Measurements from ENCODE around the gene STAP2. TPM values are rescaled to one million over a fixed set of nuclear protein-coding genes. Genes with fewer than 3 reads are reported as not detected.
"Not testable (repeated sequence)": the region's sequence is repeated elsewhere in the genome, so short reads cannot be mapped to it uniquely, and the experiment has no call there.

Gene STAP2
- polyA plus RNA-seq, 1 donor (not counting 4 experiments of a cell fraction or from before 2014, with no cell fraction given), result 60.0 TPM

DNA sequence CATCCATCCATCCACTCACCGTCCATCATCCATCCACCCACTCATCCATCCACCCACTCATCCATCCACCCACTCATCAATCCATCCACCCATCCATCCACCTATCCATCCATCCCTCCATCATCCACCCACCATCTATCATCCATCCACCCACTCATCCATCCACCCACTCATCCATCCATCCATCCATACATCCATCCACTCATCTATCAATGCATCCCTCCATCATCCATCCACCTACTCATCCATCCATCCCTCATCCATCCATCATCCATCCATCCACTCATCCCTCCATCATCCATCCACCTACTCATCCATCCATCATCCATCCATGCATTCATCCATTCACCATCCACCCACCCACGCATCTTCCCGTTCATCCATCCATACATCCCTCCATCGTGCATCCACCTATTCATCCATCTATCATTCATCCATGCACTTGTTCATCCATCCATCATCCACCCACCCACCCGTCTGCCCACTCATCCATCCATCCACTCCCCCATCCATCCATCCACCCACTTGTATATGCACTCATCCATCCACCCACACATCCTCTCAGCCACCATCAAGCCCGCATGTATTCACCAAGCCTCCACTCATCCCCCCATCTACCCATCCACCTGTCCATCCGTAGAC lies 3.6 kb downstream of the STAP2 start:
- no peak overlapping the region for H3K4me3 ChIP-seq (ENCODE audit: control insufficient read depth in 2 of 3, extremely low read depth in 1 of 3, insufficient read depth in 2 of 3, low read depth in 1 of 3, low read length in 3 of 3)
- no peaks in the 10 kb centered on the region for H3K27me3 ChIP-seq (ENCODE audit: control insufficient read depth, extremely low read depth, insufficient read depth, low read length)
- no peak for TF ChIP-seq CTCF (optimal IDR thresholded peaks at IDR 0.05 in 1 of 3, IDR thresholded peaks at IDR 0.05 in 1 of 3, conservative IDR thresholded peaks at IDR 0.05 in 1 of 3; ENCODE audit: extremely low read depth in 1 of 3, insufficient read depth in 2 of 3, low read length in 3 of 3)
- no peak for TF ChIP-seq EZH2 (IDR thresholded peaks at IDR 0.05; ENCODE audit: low read length)
- no peak overlapping the region for H3K9ac ChIP-seq (ENCODE audit: control insufficient read depth, extremely low read depth, insufficient read depth, low read length)
- H3K36me3 ChIP-seq (ENCODE audit: control insufficient read depth in 2 of 2, extremely low read depth in 1 of 2, insufficient read depth in 2 of 2, low read length in 2 of 2), result peaks cover 0 to 7% of the 10 kb centered on the region in 2 experiments
- DNase-seq (ENCODE audit: low read depth, low spot score) (no peak), FAIRE-seq (no peak)
- H3K9me3 ChIP-seq (ENCODE audit: control insufficient read depth, low read depth, low read length), result no peaks in the 10 kb centered on the region
- dilution Hi-C loops (cut with MboI; ENCODE audit: extremely low pct_ligation_motif_present, low sequenced_read_pairs), result no loop called here
- H4K20me1 ChIP-seq (ENCODE audit: control insufficient read depth, extremely low read depth, insufficient read depth, low read length), result no peaks in the 10 kb centered on the region
- no peak overlapping the region for H3K27ac ChIP-seq (ENCODE audit: control insufficient read depth, insufficient read depth, low read length)
- no peak overlapping the region for H3K4me2 ChIP-seq (ENCODE audit: control insufficient read depth, extremely low read depth, insufficient read depth, low read depth, low read length)
- H3K79me2 ChIP-seq (ENCODE audit: control insufficient read depth, insufficient read depth, low read length), result peaks cover 1% of the 10 kb centered on the region
- peaks cover 6% of the 10 kb centered on the region for H3K4me1 ChIP-seq (ENCODE audit: control insufficient read depth, extremely low read depth, insufficient read depth, low read length)
- no peaks in the 10 kb centered on the region for H3K9me1 ChIP-seq (ENCODE audit: control insufficient read depth, extremely low read depth, insufficient read depth, low read length)
- no peak overlapping the region for H2AFZ ChIP-seq (ENCODE audit: control insufficient read depth, low read length)

DNA sequence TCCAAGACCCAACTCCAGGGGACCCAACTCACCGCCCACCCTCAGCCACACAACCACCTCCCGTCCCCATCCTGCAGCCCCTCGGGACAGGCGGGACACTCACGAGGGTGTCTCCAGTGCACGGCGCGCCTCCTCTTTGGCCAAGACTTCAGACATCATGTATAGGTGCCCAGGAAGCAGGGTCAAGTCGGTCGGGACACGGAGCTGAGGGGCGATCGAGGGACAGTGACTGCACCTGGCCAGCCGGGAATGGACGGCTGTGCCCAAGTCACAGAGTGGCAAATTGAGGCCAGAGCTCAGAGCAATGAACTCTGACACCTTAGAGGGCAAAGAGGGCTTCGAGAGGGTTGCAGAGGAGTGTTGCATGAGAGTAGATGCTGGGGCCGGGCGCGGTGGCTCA lies 8.8 kb downstream of the STAP2 start:
- Histone ChIP-seq H3K27me3 (ENCODE audit: control insufficient read depth, extremely low read depth, insufficient read depth, low read length) (no peaks in the 10 kb centered on the region), H4K20me1 (ENCODE audit: control insufficient read depth, extremely low read depth, insufficient read depth, low read length) (no peaks in the 10 kb centered on the region), H3K9me3 (ENCODE audit: control insufficient read depth, low read depth, low read length) (no peaks in the 10 kb centered on the region), H3K4me2 (ENCODE audit: control insufficient read depth, extremely low read depth, insufficient read depth, low read depth, low read length) (no peak overlapping the region), H3K4me3 (ENCODE audit: control insufficient read depth in 2 of 3, extremely low read depth in 1 of 3, insufficient read depth in 2 of 3, low read depth in 1 of 3, low read length in 3 of 3) (no peak overlapping the region), H3K27ac (ENCODE audit: control insufficient read depth, insufficient read depth, low read length) (no peak overlapping the region), H3K4me1 (ENCODE audit: control insufficient read depth, extremely low read depth, insufficient read depth, low read length) (no peaks in the 10 kb centered on the region), H3K79me2 (ENCODE audit: control insufficient read depth, insufficient read depth, low read length) (no peaks in the 10 kb centered on the region), H3K9ac (ENCODE audit: control insufficient read depth, extremely low read depth, insufficient read depth, low read length) (no peak overlapping the region), H2AFZ (ENCODE audit: control insufficient read depth, low read length) (no peak overlapping the region), H3K9me1 (ENCODE audit: control insufficient read depth, extremely low read depth, insufficient read depth, low read length) (no peaks in the 10 kb centered on the region), H3K36me3 (ENCODE audit: control insufficient read depth in 2 of 2, extremely low read depth in 1 of 2, insufficient read depth in 2 of 2, low read length in 2 of 2) (peaks cover 0 to 10% of the 10 kb centered on the region in 2 experiments)
- FAIRE-seq (no peak), DNase-seq (ENCODE audit: low read depth, low spot score) (no peak)
- dilution Hi-C loops (cut with MboI; ENCODE audit: extremely low pct_ligation_motif_present, low sequenced_read_pairs), result no loop called here
- TF ChIP-seq EZH2 (IDR thresholded peaks at IDR 0.05; ENCODE audit: low read length) (no peak), CTCF (optimal IDR thresholded peaks at IDR 0.05 in 1 of 3, IDR thresholded peaks at IDR 0.05 in 1 of 3, conservative IDR thresholded peaks at IDR 0.05 in 1 of 3; ENCODE audit: extremely low read depth in 1 of 3, insufficient read depth in 2 of 3, low read length in 3 of 3) (no peak)

GRCh38 chr19:4328991-4329681 lies 9.5 kb downstream of the STAP2 start:
- H3K27ac ChIP-seq (ENCODE audit: control insufficient read depth, insufficient read depth, low read length), result not testable (repeated sequence)

More at GRCh38 chr19:4328991-4329681, 9.5 kb downstream of the STAP2 start:
- H3K9me3 ChIP-seq (ENCODE audit: control insufficient read depth, low read depth, low read length); H3K9me1 ChIP-seq (ENCODE audit: control insufficient read depth, extremely low read depth, insufficient read depth, low read length); H3K4me1 ChIP-seq (ENCODE audit: control insufficient read depth, extremely low read depth, insufficient read depth, low read length); H2AFZ ChIP-seq (ENCODE audit: control insufficient read depth, low read length); H3K79me2 ChIP-seq (ENCODE audit: control insufficient read depth, insufficient read depth, low read length); H3K4me2 ChIP-seq (ENCODE audit: control insufficient read depth, extremely low read depth, insufficient read depth, low read depth, low read length); DNase-seq (ENCODE audit: low read depth, low spot score); FAIRE-seq; H3K4me3 ChIP-seq (ENCODE audit: control insufficient read depth in 2 of 3, extremely low read depth in 1 of 3, insufficient read depth in 2 of 3, low read depth in 1 of 3, low read length in 3 of 3); dilution Hi-C loops (cut with MboI; ENCODE audit: extremely low pct_ligation_motif_present, low sequenced_read_pairs); H4K20me1 ChIP-seq (ENCODE audit: control insufficient read depth, extremely low read depth, insufficient read depth, low read length); H3K27me3 ChIP-seq (ENCODE audit: control insufficient read depth, extremely low read depth, insufficient read depth, low read length); H3K9ac ChIP-seq (ENCODE audit: control insufficient read depth, extremely low read depth, insufficient read depth, low read length): not testable (repeated sequence)
- peaks cover 0 to 10% of the 10 kb centered on the region in 2 experiments for H3K36me3 ChIP-seq (ENCODE audit: control insufficient read depth in 2 of 2, extremely low read depth in 1 of 2, insufficient read depth in 2 of 2, low read length in 2 of 2)
